ENCODE data around the gene SUGCT.
A peak's percentile ranks its signal among the peaks of the same experiment; 100 is the strongest.

SUGCT gene

GRCh38 chr7:40341836-40342235 lies 207.0 kb downstream of the SUGCT start:
- H3K4me3 ChIP-seq (ENCODE audit: low read length), result no peak overlapping the region
- no peak overlapping the region for H3K9ac ChIP-seq (ENCODE audit: low read depth, low read length)
- H3K36me3 ChIP-seq (ENCODE audit: insufficient read depth, low read length), result no peaks in the 10 kb centered on the region

GRCh38 chr7:40346554-40346953 lies 211.7 kb downstream of the SUGCT start:
- H3K4me1 ChIP-seq (ENCODE audit: control insufficient read depth, insufficient read depth, low read length), result no peaks in the 10 kb centered on the region
- H3K9ac ChIP-seq (ENCODE audit: low read depth, low read length), result no peak overlapping the region
- H3K27me3 ChIP-seq (ENCODE audit: control insufficient read depth, insufficient read depth, low read length), result no peaks in the 10 kb centered on the region
- no peaks in the 10 kb centered on the region for H3K36me3 ChIP-seq (ENCODE audit: insufficient read depth, low read length)
- no peaks in the 10 kb centered on the region for H3K9me3 ChIP-seq (replicated peaks; ENCODE audit: low read length)
- H3K4me3 ChIP-seq (ENCODE audit: low read length), result no peak overlapping the region
- no peak overlapping the region for H3K4me2 ChIP-seq (ENCODE audit: low read length)

More at GRCh38 chr7:40341836-40342235, 207.0 kb downstream of the SUGCT start:
- Histone ChIP-seq H3K27me3 (ENCODE audit: control insufficient read depth, insufficient read depth, low read length) (no peaks in the 10 kb centered on the region), H3K4me2 (ENCODE audit: low read length) (no peak overlapping the region), H3K4me1 (ENCODE audit: control insufficient read depth, insufficient read depth, low read length) (no peaks in the 10 kb centered on the region), H3K9me3 (replicated peaks; ENCODE audit: low read length) (no peaks in the 10 kb centered on the region)

GRCh38 chr7:40348126-40348728 lies 213.4 kb downstream of the SUGCT start:
- Histone ChIP-seq H3K4me3 (ENCODE audit: low read length) (no peak overlapping the region), H3K27me3 (ENCODE audit: control insufficient read depth, insufficient read depth, low read length) (no peaks in the 10 kb centered on the region), H3K9ac (ENCODE audit: low read depth, low read length) (no peak overlapping the region), H3K4me2 (ENCODE audit: low read length) (no peak overlapping the region), H3K9me3 (replicated peaks; ENCODE audit: low read length) (no peaks in the 10 kb centered on the region), H3K4me1 (ENCODE audit: control insufficient read depth, insufficient read depth, low read length) (no peaks in the 10 kb centered on the region), H3K36me3 (ENCODE audit: insufficient read depth, low read length) (no peaks in the 10 kb centered on the region)

- Histone ChIP-seq H3K4me3 (ENCODE audit: low read length) (no peak overlapping the region), H3K27me3 (ENCODE audit: control insufficient read depth, insufficient read depth, low read length) (no peaks in the 10 kb centered on the region), H3K4me2 (ENCODE audit: low read length) (no peak overlapping the region), H3K4me1 (ENCODE audit: control insufficient read depth, insufficient read depth, low read length) (peaks cover 3% of the 10 kb centered on the region), H3K9ac (ENCODE audit: low read depth, low read length) (no peak overlapping the region), H3K36me3 (ENCODE audit: insufficient read depth, low read length) (no peaks in the 10 kb centered on the region), H3K9me3 (replicated peaks; ENCODE audit: low read length) (no peaks in the 10 kb centered on the region)
Measured at GRCh38 chr7:40350100-40350499, 215.3 kb downstream of the SUGCT start.

- Histone ChIP-seq H3K4me2 (ENCODE audit: low read length) (no peak overlapping the region), H3K4me1 (ENCODE audit: control insufficient read depth, insufficient read depth, low read length) (peaks cover 20% of the 10 kb centered on the region), H3K27me3 (ENCODE audit: control insufficient read depth, insufficient read depth, low read length) (no peaks in the 10 kb centered on the region), H3K4me3 (ENCODE audit: low read length) (no peak overlapping the region), H3K36me3 (ENCODE audit: insufficient read depth, low read length) (no peaks in the 10 kb centered on the region), H3K9me3 (replicated peaks; ENCODE audit: low read length) (no peaks in the 10 kb centered on the region), H3K9ac (ENCODE audit: low read depth, low read length) (no peak overlapping the region)
Measured at GRCh38 chr7:40354711-40355110, 219.9 kb downstream of the SUGCT start.

GRCh38 chr7:40356312-40356711 lies 221.5 kb downstream of the SUGCT start:
- H3K9ac ChIP-seq (ENCODE audit: low read depth, low read length), result no peak overlapping the region
- peaks cover 20% of the 10 kb centered on the region for H3K4me1 ChIP-seq (ENCODE audit: control insufficient read depth, insufficient read depth, low read length)

GRCh38 chr7:40356871-40357709 lies 222.3 kb downstream of the SUGCT start:
- Histone ChIP-seq H3K4me3 (ENCODE audit: low read length) (no peak overlapping the region), H3K9me3 (replicated peaks; ENCODE audit: low read length) (no peaks in the 10 kb centered on the region)

More at GRCh38 chr7:40356312-40356711, 221.5 kb downstream of the SUGCT start:
- no peaks in the 10 kb centered on the region for H3K9me3 ChIP-seq (replicated peaks; ENCODE audit: low read length)
- H3K27me3 ChIP-seq (ENCODE audit: control insufficient read depth, insufficient read depth, low read length), result no peaks in the 10 kb centered on the region
- no peaks in the 10 kb centered on the region for H3K36me3 ChIP-seq (ENCODE audit: insufficient read depth, low read length)
- H3K4me3 ChIP-seq (ENCODE audit: low read length), result no peak overlapping the region
- peak overlapping the region; percentile 7 for H3K4me2 ChIP-seq (ENCODE audit: low read length)

GRCh38 chr7:40369641-40370277 lies 235.0 kb downstream of the SUGCT start:
- H3K9me3 ChIP-seq (replicated peaks; ENCODE audit: low read length), result no peaks in the 10 kb centered on the region
- no peak overlapping the region for H3K4me2 ChIP-seq (ENCODE audit: low read length)
- no peak overlapping the region for H3K9ac ChIP-seq (ENCODE audit: low read depth, low read length)
- H3K4me3 ChIP-seq (ENCODE audit: low read length), result no peak overlapping the region
- H3K27me3 ChIP-seq (ENCODE audit: control insufficient read depth, insufficient read depth, low read length), result no peaks in the 10 kb centered on the region
- peaks cover 5% of the 10 kb centered on the region for H3K4me1 ChIP-seq (ENCODE audit: control insufficient read depth, insufficient read depth, low read length)
- no peaks in the 10 kb centered on the region for H3K36me3 ChIP-seq (ENCODE audit: insufficient read depth, low read length)

More at GRCh38 chr7:40356871-40357709, 222.3 kb downstream of the SUGCT start:
- Histone ChIP-seq H3K4me2 (ENCODE audit: low read length) (peak overlapping the region; percentile 7), H3K9ac (ENCODE audit: low read depth, low read length) (no peak overlapping the region), H3K4me1 (ENCODE audit: control insufficient read depth, insufficient read depth, low read length) (peaks cover 20% of the 10 kb centered on the region), H3K36me3 (ENCODE audit: insufficient read depth, low read length) (no peaks in the 10 kb centered on the region), H3K27me3 (ENCODE audit: control insufficient read depth, insufficient read depth, low read length) (no peaks in the 10 kb centered on the region)

- Histone ChIP-seq H3K9ac (ENCODE audit: low read depth, low read length) (no peak overlapping the region), H3K9me3 (replicated peaks; ENCODE audit: low read length) (no peaks in the 10 kb centered on the region), H3K27me3 (ENCODE audit: control insufficient read depth, insufficient read depth, low read length) (no peaks in the 10 kb centered on the region), H3K4me2 (ENCODE audit: low read length) (no peak overlapping the region), H3K36me3 (ENCODE audit: insufficient read depth, low read length) (no peaks in the 10 kb centered on the region), H3K4me3 (ENCODE audit: low read length) (no peak overlapping the region), H3K4me1 (ENCODE audit: control insufficient read depth, insufficient read depth, low read length) (peaks cover 6% of the 10 kb centered on the region)
Measured at GRCh38 chr7:40371806-40372440, 237.1 kb downstream of the SUGCT start.

GRCh38 chr7:40374575-40374974 lies 239.8 kb downstream of the SUGCT start:
- Histone ChIP-seq H3K4me3 (ENCODE audit: low read length) (no peak overlapping the region), H3K4me2 (ENCODE audit: low read length) (no peak overlapping the region), H3K9ac (ENCODE audit: low read depth, low read length) (no peak overlapping the region), H3K9me3 (replicated peaks; ENCODE audit: low read length) (no peaks in the 10 kb centered on the region), H3K27me3 (ENCODE audit: control insufficient read depth, insufficient read depth, low read length) (no peaks in the 10 kb centered on the region), H3K36me3 (ENCODE audit: insufficient read depth, low read length) (no peaks in the 10 kb centered on the region), H3K4me1 (ENCODE audit: control insufficient read depth, insufficient read depth, low read length) (peaks cover 6% of the 10 kb centered on the region)

GRCh38 chr7:40380111-40380510 lies 245.3 kb downstream of the SUGCT start:
- Histone ChIP-seq H3K9me3 (replicated peaks; ENCODE audit: low read length) (no peaks in the 10 kb centered on the region), H3K36me3 (ENCODE audit: insufficient read depth, low read length) (no peaks in the 10 kb centered on the region), H3K4me3 (ENCODE audit: low read length) (no peak overlapping the region)

More at GRCh38 chr7:40380111-40380510, 245.3 kb downstream of the SUGCT start:
- H3K4me2 ChIP-seq (ENCODE audit: low read length), result no peak overlapping the region
- no peak overlapping the region for H3K9ac ChIP-seq (ENCODE audit: low read depth, low read length)
- H3K4me1 ChIP-seq (ENCODE audit: control insufficient read depth, insufficient read depth, low read length), result no peaks in the 10 kb centered on the region
- no peaks in the 10 kb centered on the region for H3K27me3 ChIP-seq (ENCODE audit: control insufficient read depth, insufficient read depth, low read length)

Data from skeletal muscle satellite cell (primary cell).